HG03108 (cell line): Measurements from ENCODE around the gene PALD1.

Experiments
- ATAC-seq: cut with Tn5 transposase; IDR thresholded peaks from one replicate; pipeline ENCODE4 v1.9.1; 2021; ENCODE audit warnings: moderate library complexity; ENCODE audit not compliant: unreplicated experiment

Gene PALD1

GRCh38 chr10:70504521-70505358, 26.2 kb downstream of the PALD1 start:
- no peak for ATAC-seq

- ATAC-seq, result no peak
Observed at GRCh38 chr10:70505908-70506307, 27.3 kb downstream of the PALD1 start.

GRCh38 chr10:70507966-70508365, 29.4 kb downstream of the PALD1 start:
- no peak for ATAC-seq

- peak; percentile 42 for ATAC-seq
Observed at GRCh38 chr10:70508912-70509756, 30.6 kb downstream of the PALD1 start.

- ATAC-seq, result no peak
Observed at GRCh38 chr10:70509757-70510147, 31.2 kb downstream of the PALD1 start.

GRCh38 chr10:70510453-70510852, 31.9 kb downstream of the PALD1 start:
- ATAC-seq, result no peak

- no peak for ATAC-seq
Observed at GRCh38 chr10:70510904-70511303, 32.3 kb downstream of the PALD1 start.

GRCh38 chr10:70512149-70512639, 33.6 kb downstream of the PALD1 start:
- ATAC-seq, result no peak

- ATAC-seq, result peak; percentile 95
Observed at GRCh38 chr10:70513848-70514309, 35.3 kb downstream of the PALD1 start.

GRCh38 chr10:70514591-70514990, 36.0 kb downstream of the PALD1 start:
- no peak for ATAC-seq

GRCh38 chr10:70515035-70515667, 36.6 kb downstream of the PALD1 start:
- no peak for ATAC-seq

GRCh38 chr10:70518695-70519094, 40.1 kb downstream of the PALD1 start:
- no peak for ATAC-seq

GRCh38 chr10:70523057-70523456, 44.5 kb downstream of the PALD1 start:
- ATAC-seq, result no peak

- ATAC-seq, result no peak
Observed at GRCh38 chr10:70523549-70523948, 45.0 kb downstream of the PALD1 start.

GRCh38 chr10:70528314-70528713, 49.7 kb downstream of the PALD1 start:
- no peak for ATAC-seq

- ATAC-seq, result no peak
Observed at GRCh38 chr10:70528741-70529362, 50.3 kb downstream of the PALD1 start.

GRCh38 chr10:70529848-70530247, 51.3 kb downstream of the PALD1 start:
- no peak for ATAC-seq

GRCh38 chr10:70530315-70530714, 51.7 kb downstream of the PALD1 start:
- ATAC-seq, result no peak

- no peak for ATAC-seq
Observed at GRCh38 chr10:70532554-70533188, 54.1 kb downstream of the PALD1 start.

GRCh38 chr10:70533189-70533558, 54.6 kb downstream of the PALD1 start:
- no peak for ATAC-seq
